Esophagus muscularis mucosa (tissue), 4 donors: ENCODE results near the gene EYA4.

Experiments
- EP300 ChIP-seq: sonication (generic); formaldehyde crosslinking; IDR thresholded peaks from one replicate; pipeline ENCODE4 v1.6.1; 2017; ENCODE audit warnings: antibody characterized with exemption
- POLR2AphosphoS5 ChIP-seq, 2 donors: sonication (generic); formaldehyde crosslinking; IDR thresholded peaks; one replicate each; pipeline ENCODE4 v1.6.1; 2017; ENCODE audit warnings: antibody characterized with exemption in 2 of 2
- TF ChIP-seq, protein P1 (sequence below), 3 experiments: fragments of 200-600 bp in 2 of 3; fragments of 450-650 bp in 1 of 3; sonication (generic) in 2 of 3; IDR thresholded peaks; one replicate each; pipeline ENCODE4 v1.5.1; 2017 to 2019; ENCODE audit warnings: antibody characterized with exemption in 3 of 3, mild to moderate bottlenecking in 2 of 3, moderate library complexity in 1 of 3

DNA sequence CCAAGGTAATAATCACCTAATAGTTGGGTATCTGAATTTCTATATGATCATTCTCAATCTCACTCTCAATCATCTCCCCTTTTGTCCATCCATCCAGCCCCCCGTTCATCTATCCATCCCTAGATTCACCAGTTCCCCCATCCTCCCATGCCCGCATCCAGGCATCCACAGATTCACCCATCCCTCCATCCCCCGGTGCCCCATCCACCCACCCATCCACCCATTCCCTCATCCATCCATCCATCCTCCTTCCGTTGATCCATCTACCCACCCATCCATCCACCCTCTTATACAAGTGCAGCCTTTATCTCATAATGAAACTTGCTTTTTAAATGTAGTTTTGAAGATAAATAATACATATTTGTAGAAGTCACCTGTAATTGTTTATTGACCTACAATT is 76.5 kb downstream of the EYA4 start:
- TF ChIP-seq, protein P1, sequence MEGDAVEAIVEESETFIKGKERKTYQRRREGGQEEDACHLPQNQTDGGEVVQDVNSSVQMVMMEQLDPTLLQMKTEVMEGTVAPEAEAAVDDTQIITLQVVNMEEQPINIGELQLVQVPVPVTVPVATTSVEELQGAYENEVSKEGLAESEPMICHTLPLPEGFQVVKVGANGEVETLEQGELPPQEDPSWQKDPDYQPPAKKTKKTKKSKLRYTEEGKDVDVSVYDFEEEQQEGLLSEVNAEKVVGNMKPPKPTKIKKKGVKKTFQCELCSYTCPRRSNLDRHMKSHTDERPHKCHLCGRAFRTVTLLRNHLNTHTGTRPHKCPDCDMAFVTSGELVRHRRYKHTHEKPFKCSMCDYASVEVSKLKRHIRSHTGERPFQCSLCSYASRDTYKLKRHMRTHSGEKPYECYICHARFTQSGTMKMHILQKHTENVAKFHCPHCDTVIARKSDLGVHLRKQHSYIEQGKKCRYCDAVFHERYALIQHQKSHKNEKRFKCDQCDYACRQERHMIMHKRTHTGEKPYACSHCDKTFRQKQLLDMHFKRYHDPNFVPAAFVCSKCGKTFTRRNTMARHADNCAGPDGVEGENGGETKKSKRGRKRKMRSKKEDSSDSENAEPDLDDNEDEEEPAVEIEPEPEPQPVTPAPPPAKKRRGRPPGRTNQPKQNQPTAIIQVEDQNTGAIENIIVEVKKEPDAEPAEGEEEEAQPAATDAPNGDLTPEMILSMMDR (IDR thresholded peaks at IDR 0.05), result no peak
- no peak for TF ChIP-seq EP300
- TF ChIP-seq POLR2AphosphoS5 (IDR thresholded peaks at IDR 0.05), result no peak
